ENCODE data around the gene LRRK2.

DNA sequence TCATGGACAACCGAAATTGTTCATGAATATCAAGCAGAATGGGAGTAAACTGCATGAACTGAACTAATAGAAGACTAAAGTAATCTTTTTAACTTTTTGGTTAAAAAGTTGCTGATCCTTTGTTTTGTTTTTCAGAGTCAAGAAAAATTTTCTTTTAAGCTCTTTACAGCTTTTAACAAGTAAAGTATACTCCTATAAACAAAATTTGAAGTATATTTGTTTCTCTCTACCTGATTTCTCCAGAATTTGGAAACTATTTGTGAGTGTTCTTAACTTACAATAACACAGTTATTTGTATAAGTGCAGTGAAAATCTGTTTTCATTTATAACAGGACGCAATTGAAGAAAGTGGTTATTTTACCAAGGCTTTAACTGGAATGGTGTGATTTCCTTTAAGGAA lies 12.2 kb upstream of the LRRK2 start:
- TF ChIP-seq POLR2A (IDR thresholded peaks at IDR 0.05; ENCODE audit: low read depth, low read length) (no peak), POLR2AphosphoS5 (IDR thresholded peaks at IDR 0.05; ENCODE audit: low read depth, low read length) (no peak)
